Uterus (tissue), 2 donors: ENCODE data around the gene EP400.

Source experiments
- CTCF ChIP-seq, 4 experiments: fragments of 200-600 bp in 2 of 4; fragments of 450-650 bp in 2 of 4; sonication (generic) in 2 of 4; IDR thresholded peaks; one replicate each; pipeline ENCODE4 v1.5.1; 2016 to 2019; ENCODE audit warnings: antibody characterized with exemption in 4 of 4, mild to moderate bottlenecking in 2 of 4, moderate library complexity in 1 of 4
- POLR2A ChIP-seq, 2 donors: fragments of 450-650 bp; IDR thresholded peaks; one replicate each; pipeline ENCODE4 v1.6.1; 2016; ENCODE audit warnings: antibody characterized with exemption in 2 of 2, mild to moderate bottlenecking in 1 of 2, moderate library complexity in 1 of 2

GRCh38 chr12:131987552-131987951 is 37.8 kb downstream of the EP400 start:
- TF ChIP-seq CTCF (IDR thresholded peaks at IDR 0.05) (no peak), POLR2A (IDR thresholded peaks at IDR 0.05) (no peak)
